Tongue (tissue), 2 donors: ENCODE data around the gene MBLAC1. TPM values are rescaled to one million over a fixed set of nuclear protein-coding genes. Genes with fewer than 3 reads are reported as not detected.

Source experiments
- DNase-seq: peaks from one replicate; pipeline ENCODE4 v3.0.0-alpha.2; 2015
- total RNA-seq: library from RNA; depleted of rRNA; stranded (reverse); fragments of >200 nt; gene quantifications from one replicate; pipeline ENCODE4 v1.2.3, GENCODE V29; 2014

MBLAC1 gene, protein sequence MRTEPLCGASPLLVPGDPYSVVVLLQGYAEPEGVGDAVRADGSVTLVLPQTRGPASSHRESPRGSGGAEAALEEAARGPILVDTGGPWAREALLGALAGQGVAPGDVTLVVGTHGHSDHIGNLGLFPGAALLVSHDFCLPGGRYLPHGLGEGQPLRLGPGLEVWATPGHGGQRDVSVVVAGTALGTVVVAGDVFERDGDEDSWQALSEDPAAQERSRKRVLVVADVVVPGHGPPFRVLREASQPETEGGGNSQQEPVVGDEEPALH
- total RNA-seq = 0.82 TPM

DNA sequence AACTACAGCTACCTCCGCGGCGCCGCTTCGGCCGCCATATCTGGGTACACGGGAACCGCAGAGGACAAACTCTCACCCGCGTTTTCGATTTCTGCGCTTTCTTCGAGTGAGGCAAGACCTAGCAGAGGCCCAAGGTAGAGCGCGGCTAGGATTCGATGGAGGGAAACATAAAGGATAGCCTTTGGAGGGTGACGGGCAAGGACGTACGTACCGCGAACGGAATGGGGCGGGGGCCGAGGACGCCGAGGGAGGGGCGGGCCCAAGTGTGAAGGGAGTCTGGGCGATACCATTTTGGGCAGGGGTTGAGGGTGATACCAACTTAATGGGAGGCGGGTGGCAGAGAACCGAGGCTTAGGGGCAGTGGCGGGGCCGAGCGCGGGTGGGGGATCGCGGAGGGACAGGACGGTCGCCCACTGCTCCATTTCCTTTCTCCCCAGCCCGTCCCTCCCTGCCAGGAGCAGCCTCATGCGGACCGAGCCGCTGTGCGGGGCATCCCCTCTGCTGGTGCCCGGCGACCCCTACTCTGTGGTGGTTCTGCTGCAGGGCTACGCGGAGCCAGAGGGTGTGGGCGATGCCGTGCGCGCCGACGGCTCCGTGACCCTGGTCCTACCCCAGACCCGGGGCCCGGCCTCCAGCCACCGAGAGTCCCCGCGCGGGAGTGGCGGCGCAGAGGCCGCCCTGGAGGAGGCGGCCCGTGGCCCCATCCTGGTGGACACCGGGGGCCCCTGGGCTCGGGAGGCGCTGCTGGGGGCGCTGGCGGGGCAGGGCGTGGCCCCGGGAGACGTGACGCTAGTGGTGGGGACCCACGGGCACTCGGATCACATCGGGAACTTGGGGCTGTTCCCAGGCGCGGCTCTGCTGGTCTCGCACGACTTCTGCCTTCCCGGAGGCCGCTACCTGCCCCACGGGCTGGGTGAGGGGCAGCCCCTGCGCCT, at the start of gene MBLAC1:
Gene MBLAC1 (plus strand): TSS at position 37 of the 935 bp plus-strand sequence. CDS start 429 bp downstream, at position 466.
- DNase-seq = peak; percentile 98

DNA sequence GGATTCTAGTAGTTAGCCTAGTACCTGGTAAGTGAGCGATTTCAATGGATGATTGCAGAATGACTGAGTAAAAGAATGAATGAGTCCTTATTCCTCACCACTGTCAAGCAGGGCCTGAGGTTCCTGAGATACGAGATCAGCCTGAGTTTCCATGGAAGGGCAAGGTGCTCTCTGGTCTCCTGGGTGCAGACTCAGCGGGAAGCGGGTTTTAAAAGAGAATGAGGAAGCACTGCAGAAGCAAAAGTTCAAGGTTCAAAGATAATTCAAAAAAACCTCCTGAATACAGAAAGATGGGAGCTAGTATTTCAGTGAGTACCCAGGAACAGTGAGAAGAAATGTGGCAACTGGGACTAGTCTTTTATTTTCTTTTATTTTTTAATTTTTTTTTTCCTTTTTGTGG, 49.6 kb upstream of the MBLAC1 start:
- DNase-seq = no peak

DNA sequence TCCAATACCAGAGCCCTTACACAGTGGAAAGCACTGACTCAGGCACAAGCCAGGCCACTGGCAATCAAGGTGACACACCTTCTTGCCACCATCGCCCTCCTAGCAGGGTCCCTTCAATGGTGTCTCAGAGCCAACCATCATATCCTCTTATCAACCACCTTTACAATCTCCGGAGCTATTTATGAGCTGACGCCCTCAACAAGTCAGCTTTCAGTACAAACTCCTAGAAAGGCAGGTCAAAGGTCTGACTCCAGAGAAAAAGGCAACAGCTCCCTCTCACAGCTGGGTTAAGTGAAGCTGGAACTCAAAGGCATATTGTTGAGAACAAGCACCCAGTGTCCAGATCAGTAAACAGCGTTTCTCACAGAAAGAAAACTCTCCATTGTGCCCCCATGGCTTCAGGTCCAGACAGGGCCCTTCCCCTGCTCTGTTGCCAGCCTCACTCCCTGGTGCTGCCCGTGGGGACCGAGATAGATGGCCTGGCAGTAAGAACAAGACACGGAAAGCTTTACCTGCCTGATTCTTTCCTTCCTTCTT, 47.7 kb upstream of the MBLAC1 start:
- DNase-seq = no peak

DNA sequence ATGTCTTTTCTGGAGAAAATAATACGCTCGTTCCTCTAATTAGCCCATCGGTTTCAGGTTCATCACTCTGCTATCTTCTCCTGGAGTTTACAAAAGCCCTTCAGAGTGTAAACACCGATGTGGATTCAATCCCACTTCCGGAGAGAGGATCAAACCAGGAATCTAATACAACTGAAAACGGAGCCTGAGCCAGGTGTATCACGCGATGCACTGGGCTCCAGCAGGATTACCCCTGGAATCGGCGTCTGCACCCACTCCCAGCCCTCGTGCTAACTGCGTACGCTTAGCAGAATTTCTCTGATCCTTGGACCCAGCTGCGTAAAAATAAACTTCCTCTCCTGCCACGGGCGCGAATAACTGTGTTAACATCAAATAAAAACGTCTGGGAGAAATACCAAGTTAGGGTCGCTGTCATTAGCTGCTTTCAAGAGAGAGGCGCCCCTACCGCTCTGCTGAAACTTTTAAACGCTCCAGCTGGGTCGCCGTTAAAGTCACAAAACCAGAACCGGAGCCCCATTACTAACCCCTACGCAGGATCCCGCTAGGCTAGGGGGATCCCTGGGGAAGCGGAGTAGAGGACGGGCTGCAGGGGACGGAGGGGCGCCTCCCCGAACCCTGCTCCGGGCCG, 45.7 kb upstream of the MBLAC1 start:
- no peak for DNase-seq

DNA sequence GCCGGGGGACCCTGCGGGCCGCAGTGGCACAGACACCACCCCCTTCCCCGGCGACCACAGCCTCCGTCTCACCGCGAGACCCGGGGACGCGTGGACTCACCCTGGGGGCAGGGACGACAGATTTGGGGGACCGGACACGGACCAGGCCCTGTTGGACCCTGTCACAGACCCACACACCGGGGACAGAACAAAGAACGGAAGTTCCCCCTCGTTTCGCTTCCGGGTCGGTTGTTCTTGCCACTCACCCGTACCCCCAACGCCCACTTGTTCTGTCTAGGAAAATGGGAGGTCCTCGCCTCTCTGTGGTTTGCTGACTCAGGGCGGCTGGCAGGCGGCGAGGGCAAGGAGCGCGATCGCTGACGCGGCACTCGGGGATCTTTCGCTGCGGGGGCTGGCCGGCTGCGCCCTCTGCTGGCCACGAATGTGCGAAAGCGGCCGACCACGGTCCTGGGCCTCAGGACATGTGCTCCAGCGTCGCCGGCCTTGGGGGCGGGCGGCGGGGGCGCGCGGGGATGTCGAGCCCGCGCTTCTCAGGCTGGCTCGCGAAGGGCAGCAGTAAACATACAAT, 45.1 kb upstream of the MBLAC1 start, which contains the start of gene ZNF3:
Gene ZNF3 (minus strand): TSS at position 189 of the 568 bp plus-strand sequence. CDS start 4,366 bp downstream, outside the sequence.
- DNase-seq = peak; percentile 99

DNA sequence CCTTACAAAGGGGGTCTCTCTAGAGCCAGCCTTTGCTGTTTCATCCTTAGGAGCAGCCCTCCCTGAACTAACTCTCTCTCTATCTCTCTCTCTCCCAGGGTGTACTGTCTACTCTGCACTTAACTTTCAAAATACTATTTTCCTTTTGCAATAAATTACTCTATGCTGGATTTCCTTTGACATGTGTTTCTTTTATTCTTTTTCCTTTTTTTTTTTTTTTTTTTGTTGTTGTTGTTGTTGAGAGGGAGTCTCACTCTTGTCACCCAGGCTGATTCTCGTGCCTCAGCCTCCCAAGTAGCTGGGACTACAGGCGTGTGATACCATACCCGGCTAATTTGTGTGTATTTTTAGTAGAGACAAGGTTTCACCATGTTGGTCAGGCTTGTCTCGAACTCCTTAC, 43.8 kb upstream of the MBLAC1 start:
- no peak for DNase-seq

DNA sequence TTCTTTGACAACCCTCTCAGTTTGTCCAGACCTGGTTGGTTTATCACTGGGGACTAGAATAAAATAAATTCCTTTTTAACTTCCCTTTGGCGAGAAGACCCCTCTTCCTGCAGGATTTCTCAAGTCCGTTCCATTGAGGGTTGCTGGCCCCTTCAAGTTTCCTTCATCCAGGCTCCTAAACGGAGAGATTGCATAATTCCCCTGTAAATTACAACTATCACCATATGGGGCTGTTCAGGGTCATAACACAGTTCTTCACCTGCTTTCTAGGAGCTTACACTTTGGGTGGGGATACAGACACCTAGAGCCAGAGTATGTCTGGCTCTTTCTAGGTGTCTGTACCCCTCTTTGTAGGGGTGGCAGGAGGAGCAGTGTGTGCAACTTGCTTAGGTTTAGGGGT, 41.3 kb upstream of the MBLAC1 start:
- DNase-seq = no peak

DNA sequence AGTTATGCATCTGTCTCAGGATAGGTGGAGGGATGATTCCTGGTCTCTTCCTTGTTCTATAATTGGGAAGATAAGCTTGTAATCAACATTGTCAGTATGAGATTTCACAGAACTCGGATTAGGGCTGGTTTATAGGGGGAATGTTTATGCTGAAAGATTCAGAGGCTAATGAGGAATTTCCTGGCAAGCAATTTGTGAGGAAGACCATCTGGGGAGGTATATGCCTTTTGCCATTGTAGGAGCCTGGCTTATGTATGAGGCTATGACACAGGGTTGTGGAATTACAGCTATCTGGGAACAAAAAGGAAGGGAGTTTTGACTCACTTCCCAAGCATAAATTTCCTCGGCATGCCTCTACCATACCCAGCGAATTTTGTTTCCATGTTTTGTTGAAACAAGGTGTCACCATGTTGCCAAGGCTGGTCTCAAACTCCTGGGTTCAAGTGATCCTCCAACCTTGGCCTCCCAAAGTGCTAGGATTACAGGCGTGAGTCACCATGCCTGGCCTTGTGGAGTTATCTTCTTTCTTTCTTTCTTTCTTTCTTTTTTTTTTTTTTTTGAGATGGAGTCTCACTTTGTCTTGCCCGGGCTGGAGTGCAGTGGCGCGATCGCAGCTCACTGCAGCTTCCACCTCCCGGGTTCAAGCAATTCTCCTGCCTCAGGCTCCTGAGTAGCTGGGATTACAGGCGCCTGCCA, 39.6 kb upstream of the MBLAC1 start:
- no peak for DNase-seq

DNA sequence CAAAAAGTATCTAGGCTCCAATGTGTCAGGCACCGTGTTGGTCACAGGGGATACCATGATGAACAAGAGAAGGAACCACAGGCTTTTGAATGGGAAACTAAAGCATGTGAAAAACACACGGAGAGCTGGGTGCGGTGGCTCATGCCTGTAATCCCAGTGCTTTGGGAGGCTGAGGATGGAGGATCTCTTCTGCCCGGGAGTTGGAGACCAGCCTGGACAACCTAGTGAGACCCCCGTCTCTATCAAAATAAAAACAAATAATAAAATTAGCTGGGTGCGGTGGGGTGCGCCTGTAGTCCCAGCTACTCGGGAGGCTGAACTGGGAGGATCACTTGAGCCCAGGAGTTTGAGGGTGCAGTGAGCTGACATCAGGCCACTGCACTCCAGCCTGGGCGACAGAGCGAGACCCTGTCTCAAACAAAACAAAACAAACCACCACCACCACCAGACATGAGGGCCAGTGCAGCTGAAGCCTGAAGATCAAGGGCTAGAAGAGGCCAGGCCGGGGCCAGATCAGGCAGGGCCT, 38.6 kb upstream of the MBLAC1 start:
- DNase-seq = no peak

DNA sequence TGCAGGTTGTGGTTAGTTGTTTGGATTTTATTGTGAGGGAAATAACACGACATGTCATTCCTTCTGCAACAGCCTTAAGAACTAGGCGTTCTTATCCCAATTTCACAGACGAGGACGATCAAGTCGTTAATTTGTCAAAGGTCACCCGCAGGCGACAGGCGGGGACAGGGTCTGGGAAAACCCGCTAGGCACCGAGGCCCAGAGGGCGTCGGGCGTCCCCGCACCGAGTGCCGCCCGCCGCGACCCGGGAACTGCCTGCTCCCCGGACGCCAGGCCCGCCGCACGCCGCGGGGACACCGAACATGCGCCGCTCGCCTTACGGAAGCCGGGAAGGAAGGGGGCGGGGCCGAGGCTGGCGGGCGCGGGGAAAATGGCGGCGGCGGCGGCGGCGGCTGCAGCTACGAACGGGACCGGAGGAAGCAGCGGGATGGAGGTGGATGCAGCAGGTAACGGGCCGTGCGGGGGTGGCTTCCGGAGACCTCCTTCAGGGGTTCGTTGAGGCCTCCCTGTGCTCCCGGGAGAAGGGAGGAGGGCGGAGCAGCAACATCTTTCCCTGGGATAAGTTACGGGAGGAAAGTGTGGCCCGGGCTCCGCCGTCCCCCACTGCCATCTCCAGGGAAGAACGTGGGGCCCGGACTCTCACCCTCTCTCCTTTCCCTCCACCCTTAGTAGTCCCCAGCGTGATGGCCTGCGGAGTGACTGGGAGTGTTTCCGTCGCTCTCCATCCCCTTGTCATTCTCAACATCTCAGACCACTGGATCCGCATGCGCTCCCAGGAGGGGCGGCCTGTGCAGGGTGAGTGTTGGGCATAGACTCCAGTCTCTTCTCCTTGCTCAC, 37.9 kb upstream of the MBLAC1 start, which contains the start of gene COPS6:
Gene COPS6 (plus strand): TSS at position 349 of the 837 bp plus-strand sequence. CDS start 22 bp downstream, at position 371.
- DNase-seq = peak; percentile 90

DNA sequence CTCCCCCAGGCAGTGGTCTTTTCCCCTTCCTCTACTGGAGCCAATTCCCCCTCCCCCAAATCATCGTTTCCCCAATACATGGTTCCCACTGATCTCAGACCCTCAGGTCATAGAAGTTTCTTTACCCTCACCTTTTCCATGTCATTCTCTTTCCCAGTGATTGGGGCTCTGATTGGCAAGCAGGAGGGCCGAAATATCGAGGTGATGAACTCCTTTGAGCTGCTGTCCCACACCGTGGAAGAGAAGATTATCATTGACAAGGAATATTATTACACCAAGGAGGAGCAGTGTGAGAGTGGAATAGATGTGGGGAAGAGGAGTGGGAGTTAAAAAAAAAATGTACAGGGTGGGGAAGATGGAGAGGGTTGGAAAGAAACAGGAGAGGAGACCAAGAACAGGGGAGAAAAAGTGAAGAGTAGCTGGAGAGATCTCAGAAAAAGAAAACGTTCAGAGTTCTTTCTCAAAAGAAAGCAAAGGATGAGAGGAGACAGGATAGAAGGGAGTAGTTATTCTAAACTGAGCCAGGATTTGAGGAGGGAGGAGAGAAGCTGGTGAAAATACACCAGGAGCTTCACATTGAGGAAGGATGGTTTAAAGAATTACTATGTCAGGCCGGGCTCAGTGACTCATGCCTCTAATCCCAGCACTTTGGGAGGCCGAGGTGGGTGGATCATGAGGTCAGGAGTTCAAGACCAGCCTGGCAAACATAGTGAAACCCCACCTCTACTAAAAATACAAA, 37.1 kb upstream of the MBLAC1 start:
- DNase-seq = no peak

DNA sequence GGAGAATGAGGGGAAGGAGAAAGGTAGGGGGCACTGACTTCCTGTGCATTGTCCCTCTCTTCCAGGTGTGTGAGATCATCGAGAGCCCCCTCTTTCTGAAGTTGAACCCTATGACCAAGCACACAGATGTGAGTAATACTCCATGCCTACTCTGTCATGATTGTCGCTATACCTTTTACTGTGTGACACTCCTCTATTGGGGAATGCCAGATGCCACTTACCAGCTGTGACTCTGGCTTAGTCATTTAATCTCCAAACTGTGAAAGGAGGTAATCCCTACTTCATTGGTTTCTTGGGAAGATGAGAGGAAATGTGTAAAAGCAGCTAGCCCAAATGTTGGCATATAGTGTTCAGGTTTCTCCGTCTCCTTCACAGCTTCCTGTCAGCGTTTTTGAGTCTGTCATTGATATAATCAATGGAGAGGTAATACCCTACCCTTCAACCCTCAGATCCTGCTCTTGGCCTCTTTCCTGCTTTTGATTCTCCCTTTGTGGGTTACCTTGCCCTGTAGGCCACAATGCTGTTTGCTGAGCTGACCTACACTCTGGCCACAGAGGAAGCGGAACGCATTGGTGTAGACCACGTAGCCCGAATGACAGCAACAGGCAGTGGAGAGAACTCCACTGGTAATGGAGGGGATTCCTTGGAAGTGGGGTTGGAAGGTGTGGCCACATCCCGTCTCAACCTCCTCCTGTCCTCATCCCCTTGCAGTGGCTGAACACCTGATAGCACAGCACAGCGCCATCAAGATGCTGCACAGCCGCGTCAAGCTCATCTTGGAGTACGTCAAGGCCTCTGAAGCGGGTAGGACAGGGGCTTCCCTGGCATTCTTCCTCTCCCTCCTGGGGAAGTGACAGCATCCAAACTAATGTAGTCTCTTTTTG, 36.0 kb upstream of the MBLAC1 start:
- no peak for DNase-seq

DNA sequence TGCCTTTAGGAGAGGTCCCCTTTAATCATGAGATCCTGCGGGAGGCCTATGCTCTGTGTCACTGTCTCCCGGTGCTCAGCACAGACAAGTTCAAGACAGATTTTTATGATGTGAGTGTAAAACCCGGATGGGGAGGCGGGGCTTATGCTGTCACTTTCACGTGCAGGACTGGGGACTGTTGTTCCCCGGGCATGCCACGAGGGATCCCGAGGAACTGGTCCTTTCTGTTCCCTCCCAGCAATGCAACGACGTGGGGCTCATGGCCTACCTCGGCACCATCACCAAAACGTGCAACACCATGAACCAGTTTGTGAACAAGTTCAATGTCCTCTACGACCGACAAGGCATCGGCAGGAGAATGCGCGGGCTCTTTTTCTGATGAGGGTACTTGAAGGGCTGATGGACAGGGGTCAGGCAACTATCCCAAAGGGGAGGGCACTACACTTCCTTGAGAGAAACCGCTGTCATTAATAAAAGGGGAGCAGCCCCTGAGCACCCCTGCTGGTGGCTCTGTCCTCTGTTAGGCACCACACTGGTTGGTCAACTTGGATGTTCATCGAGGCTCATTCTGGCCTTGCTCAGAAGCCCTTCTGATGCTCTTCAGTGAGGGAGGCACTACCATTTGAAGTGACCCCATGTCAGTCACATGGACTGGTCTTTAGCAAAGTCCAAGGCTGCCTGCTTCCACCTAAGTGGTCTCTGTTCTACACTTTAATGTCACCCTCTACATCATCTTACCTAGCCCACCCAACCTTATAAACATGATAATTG, 35.2 kb upstream of the MBLAC1 start:
- DNase-seq = no peak

DNA sequence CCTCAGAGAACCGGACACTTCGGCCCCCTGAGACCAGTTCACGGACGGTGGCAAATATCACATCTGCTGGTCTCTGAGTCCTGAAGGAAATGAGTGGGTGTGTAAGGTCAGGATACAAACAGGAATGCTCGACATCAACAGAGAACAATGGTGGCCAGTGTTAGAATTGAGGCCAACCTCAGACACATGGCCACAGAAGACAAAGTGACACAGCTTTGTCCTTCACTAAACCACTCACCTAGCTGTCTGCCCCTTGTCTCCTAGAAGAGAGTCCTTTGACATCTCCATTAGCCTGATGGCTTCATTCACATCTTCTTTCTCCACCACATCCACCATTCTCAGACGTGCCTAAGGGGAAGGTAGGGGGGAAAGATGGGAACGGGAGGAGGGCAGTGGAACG, 33.7 kb upstream of the MBLAC1 start:
- no peak for DNase-seq

DNA sequence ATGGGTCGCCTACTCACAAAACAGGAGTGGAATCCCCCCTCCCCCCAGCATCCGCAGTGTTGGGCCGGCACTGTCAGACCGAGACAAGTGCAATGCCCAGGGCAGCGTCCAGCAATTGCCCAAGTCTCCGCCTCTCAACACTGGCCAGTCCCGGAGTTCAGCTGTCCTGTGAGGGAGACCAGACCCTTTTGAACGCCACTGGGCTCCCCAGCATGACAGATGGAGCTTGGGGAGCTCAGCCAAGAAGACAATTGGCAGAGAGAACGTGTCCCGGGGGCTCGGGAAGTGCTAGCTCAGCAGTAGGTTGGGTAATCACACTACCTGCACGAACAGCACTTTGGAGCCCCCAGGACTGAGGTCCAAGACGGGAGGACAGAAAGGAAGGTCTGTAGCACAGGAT, 33.3 kb upstream of the MBLAC1 start:
- DNase-seq = no peak

DNA sequence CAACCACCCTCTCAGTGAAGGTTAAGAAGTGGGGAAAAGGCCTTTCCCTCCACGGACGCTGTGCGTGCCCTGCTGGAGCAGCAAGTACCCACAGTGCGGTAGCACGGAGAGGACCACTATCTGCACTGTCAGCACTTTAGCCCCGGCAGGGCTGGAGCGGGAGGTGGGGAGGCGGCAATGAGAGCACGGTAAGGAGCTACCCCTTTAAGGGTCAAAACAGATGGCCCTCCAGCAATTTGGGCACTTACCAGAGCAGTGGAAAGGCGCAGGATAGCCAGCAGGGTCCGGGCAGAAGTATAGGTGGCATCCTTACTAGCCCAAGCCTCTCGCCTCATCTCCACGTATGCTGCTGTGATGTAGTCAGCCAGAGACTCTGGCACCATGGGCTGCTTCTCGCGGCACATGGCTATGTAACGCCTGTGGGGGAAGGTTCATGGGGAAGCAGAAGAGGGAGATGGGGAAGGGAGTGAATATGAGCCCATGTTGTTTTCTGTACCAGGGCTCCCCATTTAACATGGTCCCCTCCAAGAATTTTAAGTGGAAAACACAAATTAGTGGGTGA, 32.8 kb upstream of the MBLAC1 start:
- DNase-seq = no peak

DNA sequence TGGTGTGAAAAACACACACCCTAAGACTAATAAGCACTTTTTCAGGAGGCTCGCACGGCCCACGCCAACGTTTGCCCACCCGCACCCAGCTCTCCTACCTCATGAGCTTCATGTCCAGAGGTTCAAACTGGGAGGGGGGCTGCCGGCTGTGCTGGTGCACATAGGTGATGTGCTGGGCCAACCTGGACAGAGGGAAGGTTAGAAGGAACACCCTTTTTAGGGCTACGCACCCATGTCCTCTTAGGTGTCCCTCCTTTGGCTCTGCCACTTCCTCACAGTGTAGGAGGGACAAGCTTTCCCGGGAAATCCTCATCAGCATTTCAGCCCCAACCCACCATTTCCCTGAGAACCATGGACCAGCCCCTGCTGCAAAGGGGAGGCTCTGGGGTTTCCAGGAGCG, 31.5 kb upstream of the MBLAC1 start:
- DNase-seq = no peak
